Midbrain (tissue), 1 donor: ENCODE results near the gene ATP6V0C.
"Not testable (repeated sequence)": the region's sequence is repeated elsewhere in the genome, so short reads cannot be mapped to it uniquely, and the experiment has no call there.

Source experiments
- DNase-seq: peaks from one replicate; lab custom pipeline; 2025; lab: John Stamatoyannopoulos, UW

The ATP6V0C gene

GRCh38 chr16:2550283-2550878 lies 36.6 kb downstream of the ATP6V0C start:
- DNase-seq = not testable (repeated sequence)

- DNase-seq = not testable (repeated sequence)
These were observed 37.7 kb downstream of the ATP6V0C start for GRCh38 chr16:2551420-2551889.

GRCh38 chr16:2554709-2555425 lies 41.1 kb downstream of the ATP6V0C start:
- not testable (repeated sequence) for DNase-seq

GRCh38 chr16:2557150-2557549 lies 43.4 kb downstream of the ATP6V0C start:
- DNase-seq = not testable (repeated sequence)

- not testable (repeated sequence) for DNase-seq
These were observed 46.5 kb downstream of the ATP6V0C start for GRCh38 chr16:2560131-2560797.

GRCh38 chr16:2560798-2561133 lies 47.0 kb downstream of the ATP6V0C start:
- not testable (repeated sequence) for DNase-seq

- DNase-seq = not testable (repeated sequence)
These were observed 53.8 kb downstream of the ATP6V0C start for GRCh38 chr16:2567506-2567905.

GRCh38 chr16:2568573-2568972 lies 54.8 kb downstream of the ATP6V0C start:
- DNase-seq = not testable (repeated sequence)
